Hepatocyte (in vitro differentiated cells): ENCODE data around the gene LBX2.

ENCODE experiments used
- EZH2 ChIP-seq: fragments of 200-600 bp; sonication (generic); IDR thresholded peaks from 2 replicates; pipeline ENCODE4 v1.6.1; 2016; ENCODE audit warnings: antibody characterized with exemption, mild to moderate bottlenecking, borderline replicate concordance
- TF ChIP-seq, protein P1 (sequence below): fragments of 200-600 bp; sonication (generic); IDR thresholded peaks from 2 replicates; pipeline ENCODE4 v1.5.1; 2016; ENCODE audit warnings: antibody characterized with exemption, mild to moderate bottlenecking; ENCODE audit not compliant: poor library complexity

DNA sequence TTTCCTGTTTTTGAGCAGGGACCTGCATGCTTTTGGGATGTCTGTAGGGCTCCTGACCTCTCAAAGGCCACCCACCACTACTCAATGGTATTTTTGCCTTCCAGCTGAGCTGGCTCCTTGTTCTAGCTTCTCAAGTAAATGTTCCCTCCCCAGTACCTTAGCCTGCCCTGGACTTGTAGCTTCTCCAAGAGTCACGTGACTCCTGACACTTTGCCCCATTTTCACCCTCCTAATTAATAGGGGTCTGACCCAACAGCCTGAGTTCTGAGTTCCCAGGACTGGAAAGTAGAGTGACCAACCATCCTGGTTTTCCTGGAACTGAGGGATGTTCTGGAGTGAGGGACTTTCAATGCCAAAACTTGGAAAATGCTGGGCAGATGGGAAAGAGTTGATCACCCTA lies 4.0 kb downstream of the LBX2 start:
- TF ChIP-seq, protein P1, sequence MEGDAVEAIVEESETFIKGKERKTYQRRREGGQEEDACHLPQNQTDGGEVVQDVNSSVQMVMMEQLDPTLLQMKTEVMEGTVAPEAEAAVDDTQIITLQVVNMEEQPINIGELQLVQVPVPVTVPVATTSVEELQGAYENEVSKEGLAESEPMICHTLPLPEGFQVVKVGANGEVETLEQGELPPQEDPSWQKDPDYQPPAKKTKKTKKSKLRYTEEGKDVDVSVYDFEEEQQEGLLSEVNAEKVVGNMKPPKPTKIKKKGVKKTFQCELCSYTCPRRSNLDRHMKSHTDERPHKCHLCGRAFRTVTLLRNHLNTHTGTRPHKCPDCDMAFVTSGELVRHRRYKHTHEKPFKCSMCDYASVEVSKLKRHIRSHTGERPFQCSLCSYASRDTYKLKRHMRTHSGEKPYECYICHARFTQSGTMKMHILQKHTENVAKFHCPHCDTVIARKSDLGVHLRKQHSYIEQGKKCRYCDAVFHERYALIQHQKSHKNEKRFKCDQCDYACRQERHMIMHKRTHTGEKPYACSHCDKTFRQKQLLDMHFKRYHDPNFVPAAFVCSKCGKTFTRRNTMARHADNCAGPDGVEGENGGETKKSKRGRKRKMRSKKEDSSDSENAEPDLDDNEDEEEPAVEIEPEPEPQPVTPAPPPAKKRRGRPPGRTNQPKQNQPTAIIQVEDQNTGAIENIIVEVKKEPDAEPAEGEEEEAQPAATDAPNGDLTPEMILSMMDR = no peak
- TF ChIP-seq EZH2 = no peak
